ENCODE data around the gene SC5D.

DNA sequence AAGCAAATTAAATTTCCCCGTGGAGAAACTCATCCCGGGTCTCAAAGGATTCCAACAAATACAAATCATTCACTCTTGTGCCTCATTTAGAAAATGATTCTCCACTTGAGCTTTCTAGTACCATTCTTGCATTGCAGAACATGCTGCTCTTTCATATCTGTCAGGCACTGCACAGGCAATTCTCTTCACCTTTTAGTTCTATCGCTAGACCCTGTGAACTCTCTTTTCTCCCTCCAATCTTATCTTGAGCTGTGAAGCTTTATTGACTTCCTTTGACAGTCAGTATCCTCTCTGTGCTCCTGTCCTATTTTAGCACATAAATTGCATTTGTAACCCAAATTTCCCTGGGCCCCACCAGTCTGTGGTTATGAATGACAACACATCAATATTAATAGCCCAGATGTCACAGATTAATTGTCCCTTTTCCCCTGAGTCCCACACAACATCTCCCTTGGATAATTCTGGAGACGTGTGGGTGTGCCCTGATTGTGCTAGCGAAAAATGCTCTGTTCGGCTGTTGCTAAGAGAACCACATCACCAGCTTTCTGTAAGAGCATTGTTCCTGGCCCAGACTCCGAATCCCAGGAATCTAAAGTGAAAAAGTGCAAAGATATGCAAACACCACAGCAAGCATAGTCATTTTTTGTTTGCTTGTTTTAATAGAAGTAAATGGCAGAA lies 22.4 kb upstream of the SC5D start:
- TF ChIP-seq POLR2AphosphoS5 (IDR thresholded peaks at IDR 0.05; ENCODE audit: low read depth, low read length), result no peak
- TF ChIP-seq POLR2A (IDR thresholded peaks at IDR 0.05; ENCODE audit: low read depth, low read length), result no peak
